Femur (tissue), 1 donor: ENCODE results near the gene SLX9.
"Not testable (repeated sequence)": the region's sequence is repeated elsewhere in the genome, so short reads cannot be mapped to it uniquely, and the experiment has no call there.

ENCODE experiments used
- DNase-seq: peaks from one replicate; pipeline ENCODE4 v3.0.0-alpha.2; 2017

SLX9 gene

DNA sequence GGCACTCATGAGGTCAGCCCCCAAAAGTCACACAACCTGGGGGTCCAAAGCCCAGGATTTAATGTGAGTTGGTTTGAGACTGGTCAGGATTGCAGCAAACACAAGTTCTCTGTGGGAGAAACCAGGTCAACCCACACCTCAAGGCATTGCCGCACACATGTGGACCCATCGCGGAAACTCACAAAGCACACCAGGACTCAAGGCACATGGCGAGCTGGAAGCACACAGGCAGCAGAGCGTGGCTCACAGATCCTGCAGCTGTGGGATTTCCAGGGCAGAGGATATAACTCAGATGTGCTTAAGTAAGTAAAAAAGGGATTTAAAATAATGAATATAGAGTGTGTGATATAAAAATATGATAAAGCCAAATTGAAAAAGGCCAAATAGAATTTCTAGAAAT is 82.9 kb downstream of the SLX9 start:
- DNase-seq, result no peak

GRCh38 chr21:45024516-45024915 is 84.7 kb downstream of the SLX9 start:
- not testable (repeated sequence) for DNase-seq

DNA sequence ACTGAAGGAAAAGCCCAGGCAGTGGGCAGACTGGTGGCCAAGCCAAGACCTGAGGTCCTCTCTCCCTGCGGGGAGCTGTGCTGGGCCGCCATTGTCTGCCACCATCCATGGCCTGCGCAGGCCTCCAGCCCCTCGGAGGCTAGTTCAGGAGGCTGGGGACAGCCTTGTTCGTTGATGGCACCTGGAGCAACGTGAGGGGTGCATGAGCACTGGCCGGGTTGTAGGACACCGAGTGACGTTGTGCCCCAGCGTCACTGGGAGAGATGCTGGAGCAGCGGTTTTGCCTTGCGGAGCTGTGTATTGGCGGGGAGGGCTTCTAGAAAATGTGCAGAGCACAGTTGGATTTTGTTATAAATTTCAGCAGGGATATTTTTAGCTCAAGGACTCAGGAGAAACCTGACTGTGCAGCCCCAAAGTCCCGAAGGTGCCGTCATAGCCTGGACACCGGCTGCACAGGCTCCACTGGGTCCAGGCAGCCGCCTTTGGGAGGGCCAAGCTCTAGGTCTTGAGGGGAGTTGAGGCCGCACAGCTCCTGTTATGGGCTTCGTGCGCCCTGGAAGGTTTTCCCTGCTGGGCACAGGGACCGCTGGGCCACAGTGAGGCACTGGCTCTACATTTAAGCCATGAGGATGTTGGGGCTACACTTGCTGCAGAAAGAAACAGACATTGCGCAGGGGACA is 86.4 kb downstream of the SLX9 start:
- DNase-seq, result peak; percentile 18
